Mesothelial cell of epicardium (in vitro differentiated cells): ENCODE results near the gene IGF2R. TPM values are rescaled to one million over a fixed set of nuclear protein-coding genes. Genes with fewer than 3 reads are reported as not detected.
A peak's percentile ranks its signal among the peaks of the same experiment; 100 is the strongest.

ENCODE experiments used
- DNase-seq, 2 experiments: peaks; one replicate each; pipeline ENCODE4 v3.0.0; 2021; ENCODE audit warnings: low spot score in 2 of 2; ENCODE audit not compliant: unreplicated experiment in 2 of 2
- H3K27ac Mint-ChIP-seq: 2 replicates; pipeline ENCODE4 v1.8.0; 2021; ENCODE audit warnings: mixed read lengths
- H3K27me3 Mint-ChIP-seq: 2 replicates; pipeline ENCODE4 v1.8.0; 2021; ENCODE audit warnings: low read depth, mixed read lengths
- H3K36me3 Mint-ChIP-seq: 2 replicates; pipeline ENCODE4 v1.8.0; 2021; ENCODE audit warnings: mixed read lengths
- H3K4me1 Mint-ChIP-seq: 2 replicates; pipeline ENCODE4 v1.8.0; 2021; ENCODE audit warnings: mixed read lengths
- H3K4me3 Mint-ChIP-seq: 2 replicates; pipeline ENCODE4 v1.8.0; 2021; ENCODE audit warnings: mild to moderate bottlenecking, moderate library complexity, mixed read lengths
- H3K9me3 Mint-ChIP-seq: 2 replicates; pipeline ENCODE4 v1.8.0; 2021; ENCODE audit warnings: mixed read lengths
- total RNA-seq: library from RNA; stranded (reverse); gene quantifications from 3 replicates; pipeline ENCODE4 v1.2.1, GENCODE V29; 2021
- TF ChIP-seq, protein P1 (sequence below): fragments of 200-600 bp; sonication (generic); IDR thresholded peaks from one replicate; pipeline ENCODE4 v1.5.0; 2021; ENCODE audit warnings: antibody characterized with exemption; ENCODE audit not compliant: unreplicated experiment

IGF2R gene
- total RNA-seq, 1 donor from 2014 or later, result 112 TPM

DNA sequence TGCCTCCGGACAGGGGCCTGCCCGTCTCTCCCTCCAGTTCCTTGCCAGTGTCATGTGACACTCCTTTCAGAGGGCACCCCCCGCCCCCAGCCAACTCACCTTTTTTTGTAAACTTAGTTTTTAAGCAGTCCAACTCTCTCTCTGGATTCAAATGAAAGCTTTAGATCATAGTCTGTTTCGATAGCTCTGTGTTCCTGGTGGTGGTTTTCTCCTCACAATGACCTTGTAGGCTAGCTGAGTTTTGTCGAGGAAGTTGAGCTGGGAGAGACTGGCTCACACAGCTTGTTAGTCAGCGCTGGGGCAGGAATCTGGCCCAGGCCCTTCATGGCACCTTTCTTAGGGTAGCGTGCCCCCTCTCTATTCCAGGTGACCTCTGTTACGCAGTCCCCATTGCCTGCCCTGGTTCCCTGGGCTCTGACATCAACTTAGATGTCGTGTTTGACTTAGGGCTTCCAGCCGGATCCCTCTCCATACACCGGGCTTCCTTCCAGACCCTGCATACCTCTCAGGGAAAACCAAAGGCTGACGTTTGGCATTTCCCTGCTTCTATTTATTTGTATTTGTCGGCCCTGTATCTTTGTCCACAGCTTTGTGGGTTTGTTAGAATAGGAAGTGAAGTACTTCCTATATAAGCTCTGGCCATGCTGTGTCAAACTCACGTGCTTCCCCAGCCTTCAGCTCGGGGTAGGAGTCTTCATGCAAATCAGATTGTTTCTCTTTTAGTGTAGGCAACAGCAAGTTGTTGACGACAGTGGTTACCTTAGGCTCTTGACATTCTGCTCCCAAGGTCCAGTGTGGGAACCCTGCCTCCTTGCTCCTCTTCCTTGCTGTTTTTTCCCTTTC lies 12.7 kb downstream of the IGF2R start:
- no peak for DNase-seq
- no peaks in the 10 kb centered on the region for H3K27me3 Mint-ChIP-seq

DNA sequence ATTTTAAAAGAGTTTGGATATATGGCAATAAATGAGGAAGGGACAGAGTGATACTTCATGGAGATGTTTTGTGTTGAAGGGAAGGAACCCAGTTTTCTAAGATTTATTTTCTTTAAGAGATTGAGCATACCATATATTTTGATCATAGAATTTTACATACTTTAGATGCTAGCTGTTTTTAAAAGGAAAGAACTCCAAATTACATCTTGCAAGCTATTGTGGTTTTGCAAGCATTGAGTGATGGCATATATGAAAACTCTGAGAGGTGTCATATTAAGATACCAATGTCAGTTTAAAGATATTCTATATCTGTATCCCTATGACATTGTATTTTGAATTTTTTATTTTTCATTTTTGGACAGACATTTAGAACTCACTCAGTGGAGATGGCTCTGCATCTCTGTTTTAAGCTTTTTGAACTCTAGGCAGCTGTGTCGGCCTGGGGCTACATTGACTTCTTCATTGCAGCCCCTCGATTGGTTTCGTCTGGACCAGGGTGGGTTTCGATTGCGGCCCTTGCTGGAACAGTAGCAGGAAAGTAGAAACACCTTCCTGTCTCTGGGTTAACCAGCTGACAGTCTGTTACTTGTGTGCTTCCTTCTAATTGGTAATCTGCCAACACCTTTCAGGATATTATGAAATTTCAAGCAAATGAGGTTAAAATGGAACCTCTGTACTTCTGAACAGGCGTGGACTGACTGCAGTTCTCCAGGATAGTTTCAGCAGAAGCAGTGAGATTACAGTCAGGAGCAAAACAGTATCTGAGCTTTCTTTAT lies 14.0 kb downstream of the IGF2R start:
- H3K4me3 Mint-ChIP-seq, result no peak overlapping the region
- no peaks in the 10 kb centered on the region for H3K27me3 Mint-ChIP-seq
- H3K27ac Mint-ChIP-seq, result peak overlapping the region; percentile 26
- H3K9me3 Mint-ChIP-seq, result no peaks in the 10 kb centered on the region
- no peak for DNase-seq
- TF ChIP-seq, protein P1, sequence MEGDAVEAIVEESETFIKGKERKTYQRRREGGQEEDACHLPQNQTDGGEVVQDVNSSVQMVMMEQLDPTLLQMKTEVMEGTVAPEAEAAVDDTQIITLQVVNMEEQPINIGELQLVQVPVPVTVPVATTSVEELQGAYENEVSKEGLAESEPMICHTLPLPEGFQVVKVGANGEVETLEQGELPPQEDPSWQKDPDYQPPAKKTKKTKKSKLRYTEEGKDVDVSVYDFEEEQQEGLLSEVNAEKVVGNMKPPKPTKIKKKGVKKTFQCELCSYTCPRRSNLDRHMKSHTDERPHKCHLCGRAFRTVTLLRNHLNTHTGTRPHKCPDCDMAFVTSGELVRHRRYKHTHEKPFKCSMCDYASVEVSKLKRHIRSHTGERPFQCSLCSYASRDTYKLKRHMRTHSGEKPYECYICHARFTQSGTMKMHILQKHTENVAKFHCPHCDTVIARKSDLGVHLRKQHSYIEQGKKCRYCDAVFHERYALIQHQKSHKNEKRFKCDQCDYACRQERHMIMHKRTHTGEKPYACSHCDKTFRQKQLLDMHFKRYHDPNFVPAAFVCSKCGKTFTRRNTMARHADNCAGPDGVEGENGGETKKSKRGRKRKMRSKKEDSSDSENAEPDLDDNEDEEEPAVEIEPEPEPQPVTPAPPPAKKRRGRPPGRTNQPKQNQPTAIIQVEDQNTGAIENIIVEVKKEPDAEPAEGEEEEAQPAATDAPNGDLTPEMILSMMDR, result no peak
- peaks cover 45% of the 10 kb centered on the region for H3K4me1 Mint-ChIP-seq
- no peaks in the 10 kb centered on the region for H3K36me3 Mint-ChIP-seq

More for the DNA sequence above, 12.7 kb downstream of the IGF2R start:
- Mint-ChIP-seq H3K27ac (peak overlapping the region; percentile 26), H3K4me3 (no peak overlapping the region), H3K36me3 (no peaks in the 10 kb centered on the region), H3K9me3 (no peaks in the 10 kb centered on the region), H3K4me1 (peaks cover 52% of the 10 kb centered on the region)
- TF ChIP-seq, protein P1, result no peak

DNA sequence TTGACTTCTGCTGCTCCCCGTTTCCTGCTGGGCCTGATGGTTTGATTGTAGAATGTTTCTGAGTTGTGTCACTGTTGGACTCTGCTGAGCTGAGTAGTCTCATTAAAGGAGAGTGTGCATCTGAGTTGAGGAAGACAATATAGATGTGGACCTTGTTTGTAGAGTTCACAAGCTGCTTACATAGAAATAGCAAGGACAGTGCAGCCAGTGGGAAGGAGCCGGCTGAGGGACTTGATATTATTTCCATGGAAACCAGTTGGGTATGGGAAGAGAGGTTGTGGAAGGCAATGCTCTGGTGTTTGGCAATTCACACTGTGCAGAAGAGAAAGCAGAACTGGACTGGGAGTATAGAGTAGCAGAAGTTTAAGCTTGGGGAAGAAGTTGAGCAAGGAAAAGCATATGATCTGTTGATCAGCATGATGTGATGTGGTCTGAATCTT lies 14.8 kb downstream of the IGF2R start:
- DNase-seq, result no peak
- H3K4me1 Mint-ChIP-seq, result peaks cover 42% of the 10 kb centered on the region
- no peak overlapping the region for H3K4me3 Mint-ChIP-seq
- H3K27me3 Mint-ChIP-seq, result no peaks in the 10 kb centered on the region
- TF ChIP-seq, protein P1, result no peak
- no peaks in the 10 kb centered on the region for H3K9me3 Mint-ChIP-seq
- no peaks in the 10 kb centered on the region for H3K36me3 Mint-ChIP-seq
- no peak overlapping the region for H3K27ac Mint-ChIP-seq

DNA sequence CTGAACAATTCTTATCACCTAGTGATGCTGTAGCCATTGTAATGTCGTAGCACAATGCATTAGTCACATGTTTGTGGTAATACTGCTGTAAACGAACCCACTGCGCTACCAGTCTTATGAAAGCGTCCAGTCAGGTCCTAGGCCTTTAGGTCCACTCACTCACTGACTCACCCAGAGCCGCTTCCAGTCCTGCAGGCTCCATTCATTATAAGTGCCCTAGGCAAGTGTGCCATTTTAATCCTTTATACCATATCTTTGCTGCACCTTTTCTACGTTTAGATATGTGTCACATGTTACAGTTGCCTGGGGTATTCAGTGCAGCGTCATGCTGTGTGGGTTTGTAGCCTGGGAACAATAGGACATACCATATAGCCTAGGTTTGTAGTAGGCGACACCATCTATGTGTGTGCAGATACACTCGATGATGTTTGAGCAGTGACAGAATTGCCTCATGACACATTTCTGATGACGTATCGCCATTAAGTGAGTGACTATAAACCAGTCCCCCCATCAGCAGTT lies 15.4 kb downstream of the IGF2R start:
- H3K27me3 Mint-ChIP-seq, result no peaks in the 10 kb centered on the region
- H3K9me3 Mint-ChIP-seq, result no peaks in the 10 kb centered on the region
- TF ChIP-seq, protein P1, result no peak
- H3K27ac Mint-ChIP-seq, result no peak overlapping the region
- H3K4me1 Mint-ChIP-seq, result peaks cover 36% of the 10 kb centered on the region
- H3K4me3 Mint-ChIP-seq, result no peak overlapping the region
- no peaks in the 10 kb centered on the region for H3K36me3 Mint-ChIP-seq
- DNase-seq, result no peak

DNA sequence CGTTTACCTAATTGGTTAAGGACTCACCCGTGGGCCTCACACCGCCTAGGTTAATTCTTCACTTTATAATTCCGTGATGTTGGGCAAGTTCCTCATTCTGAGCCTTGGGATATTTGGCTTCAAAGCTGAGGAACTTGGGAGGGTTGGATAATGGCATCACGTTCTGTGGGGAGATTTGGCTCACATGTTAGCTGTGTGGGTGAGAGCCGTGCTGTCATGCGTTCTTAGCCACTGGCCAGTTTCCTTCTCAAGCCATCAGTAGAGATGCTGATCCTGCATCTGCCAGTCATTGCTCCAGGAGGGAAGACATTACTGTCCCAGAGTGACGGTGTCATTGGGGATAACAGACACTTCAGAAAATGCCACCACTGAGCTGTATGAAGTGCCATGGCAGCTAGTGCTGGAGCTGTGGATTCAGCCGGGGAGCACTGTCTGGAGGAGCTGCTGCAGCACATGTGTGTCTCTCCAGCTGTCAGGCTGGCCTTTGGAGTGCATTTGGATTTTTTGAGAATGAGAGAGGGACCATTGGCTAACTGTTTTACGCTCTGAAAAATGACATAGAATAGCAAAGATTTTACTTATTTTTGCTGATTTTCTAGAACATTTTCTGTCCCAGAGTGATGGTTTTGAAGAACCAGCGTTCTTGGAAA lies 16.5 kb downstream of the IGF2R start:
- no peaks in the 10 kb centered on the region for H3K27me3 Mint-ChIP-seq
- H3K4me1 Mint-ChIP-seq, result peaks cover 35% of the 10 kb centered on the region
- TF ChIP-seq, protein P1, result no peak
- no peaks in the 10 kb centered on the region for H3K36me3 Mint-ChIP-seq
- H3K9me3 Mint-ChIP-seq, result no peaks in the 10 kb centered on the region
- peak overlapping the region; percentile 12 for H3K27ac Mint-ChIP-seq
- no peak overlapping the region for H3K4me3 Mint-ChIP-seq
- no peak for DNase-seq
